Measurements from ENCODE around the gene USP36. TPM values are rescaled to one million over a fixed set of nuclear protein-coding genes. Genes with fewer than 3 reads are reported as not detected.

The USP36 gene
- total RNA-seq, 1 donor from 2014 or later: 128 TPM

DNA sequence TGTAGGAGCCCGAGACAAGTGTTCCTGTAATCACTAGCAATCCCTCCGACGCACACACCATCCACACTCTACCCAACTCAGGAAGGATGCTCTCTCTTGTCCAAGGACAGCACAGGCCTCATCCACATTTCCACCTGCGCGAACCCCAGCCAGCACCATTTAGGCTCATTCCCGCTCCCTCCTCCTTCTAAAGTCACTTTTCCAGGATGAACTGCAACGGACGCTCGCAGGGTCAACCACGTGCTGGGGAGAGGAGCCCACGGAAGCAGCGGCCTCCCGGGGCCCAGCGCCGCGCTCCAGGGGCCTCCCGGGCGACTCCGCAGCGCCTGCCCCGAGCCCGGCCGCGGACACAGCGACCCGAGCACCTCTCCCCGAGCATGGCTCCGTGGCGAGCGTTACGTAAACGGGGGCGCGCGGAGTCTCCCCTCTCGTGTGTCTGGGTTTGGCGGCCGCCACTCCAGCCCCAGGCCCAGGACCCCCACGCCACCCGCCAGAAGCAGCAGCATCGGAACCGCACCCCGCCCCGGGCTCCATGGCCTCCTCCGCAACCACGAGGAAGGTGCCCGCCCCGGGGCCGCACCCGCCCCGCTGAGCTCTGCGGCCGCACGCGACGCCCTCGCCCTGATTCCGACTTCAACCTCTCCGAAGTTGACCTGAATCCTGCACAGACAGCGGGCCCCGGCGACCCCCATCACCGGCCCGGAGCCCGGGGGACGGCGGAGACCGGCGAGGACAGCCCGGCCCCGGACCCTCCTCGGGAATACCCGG lies 668 bp downstream of the USP36 start:
- H3K4me1 Mint-ChIP-seq: peaks cover 31% of the 10 kb centered on the region
- peak overlapping the region; percentile 90 for H3K27ac Mint-ChIP-seq
- H3K27me3 Mint-ChIP-seq: no peaks in the 10 kb centered on the region
- peak; percentile 89 for DNase-seq
- peaks cover 34% of the 10 kb centered on the region for H3K36me3 Mint-ChIP-seq (ENCODE audit: low read depth)
- H3K4me3 Mint-ChIP-seq: peak overlapping the region; percentile 87
- no peaks in the 10 kb centered on the region for H3K9me3 Mint-ChIP-seq
- intact Hi-C loops (cut with micrococcal nuclease): loop anchor here (1.0 to 2.0 kb wide), 3 partner anchors 23 to 91 kb away; no protein-coding TSS in a partner anchor

DNA sequence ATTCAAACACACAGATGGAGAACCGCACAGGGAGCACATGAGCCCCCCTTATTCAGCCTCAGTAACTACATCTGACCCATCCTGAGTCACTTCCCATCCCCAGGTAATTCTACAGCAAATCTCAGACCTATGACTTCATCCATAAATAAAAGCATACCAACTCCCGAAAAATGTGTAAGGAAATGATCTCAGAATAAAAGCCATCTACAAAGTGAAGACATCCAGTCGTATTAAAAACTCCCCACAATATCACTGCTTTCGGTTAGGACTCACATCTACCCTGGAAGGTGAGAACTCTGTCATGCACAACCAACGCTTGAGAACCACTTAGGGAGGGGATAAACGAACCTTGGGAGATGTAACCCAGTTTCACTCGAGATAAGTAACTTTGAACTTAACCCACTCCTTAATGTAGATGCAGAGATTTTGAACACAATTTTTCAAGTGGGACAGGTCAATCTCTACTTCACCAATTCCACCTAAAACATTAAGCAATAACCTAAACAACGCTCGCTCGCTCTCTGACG lies 1.3 kb downstream of the USP36 start:
- H3K4me1 Mint-ChIP-seq: peaks cover 30% of the 10 kb centered on the region
- DNase-seq: peak; percentile 75

DNA sequence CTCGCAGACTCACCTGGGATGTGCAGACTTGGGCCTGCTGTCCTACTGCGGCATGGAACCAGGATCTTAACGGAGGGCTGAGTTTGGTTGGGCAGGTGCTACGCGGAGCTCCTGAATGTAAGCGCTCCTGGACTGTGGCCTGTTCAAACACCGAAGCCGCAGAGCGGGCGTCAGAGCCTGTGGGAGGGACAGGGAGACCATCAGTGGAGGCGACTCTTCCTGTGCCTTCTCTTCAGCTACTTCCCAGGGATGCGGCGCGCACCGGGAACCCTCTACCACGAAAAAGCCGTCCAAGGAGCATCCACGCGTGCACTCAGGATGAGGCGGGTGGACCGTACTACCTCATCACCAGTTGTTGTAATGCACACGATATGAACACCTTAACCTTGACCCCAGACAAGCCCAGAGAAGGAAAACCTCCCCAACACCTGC lies 2.0 kb downstream of the USP36 start:
- intact Hi-C loops (cut with micrococcal nuclease): no loop called here
- no peaks in the 10 kb centered on the region for H3K27me3 Mint-ChIP-seq
- peak overlapping the region; percentile 90 for H3K27ac Mint-ChIP-seq
- H3K36me3 Mint-ChIP-seq (ENCODE audit: low read depth): peaks cover 41% of the 10 kb centered on the region
- H3K9me3 Mint-ChIP-seq: no peaks in the 10 kb centered on the region
- H3K4me3 Mint-ChIP-seq: peak overlapping the region; percentile 87
- H3K4me1 Mint-ChIP-seq: peaks cover 26% of the 10 kb centered on the region
- DNase-seq: no peak

More for the DNA sequence above, 1.3 kb downstream of the USP36 start:
- Mint-ChIP-seq H3K4me3 (peak overlapping the region; percentile 87), H3K36me3 (ENCODE audit: low read depth) (peaks cover 38% of the 10 kb centered on the region), H3K27me3 (no peaks in the 10 kb centered on the region), H3K9me3 (no peaks in the 10 kb centered on the region), H3K27ac (peak overlapping the region; percentile 90)
- intact Hi-C loops (cut with micrococcal nuclease): no loop called here

DNA sequence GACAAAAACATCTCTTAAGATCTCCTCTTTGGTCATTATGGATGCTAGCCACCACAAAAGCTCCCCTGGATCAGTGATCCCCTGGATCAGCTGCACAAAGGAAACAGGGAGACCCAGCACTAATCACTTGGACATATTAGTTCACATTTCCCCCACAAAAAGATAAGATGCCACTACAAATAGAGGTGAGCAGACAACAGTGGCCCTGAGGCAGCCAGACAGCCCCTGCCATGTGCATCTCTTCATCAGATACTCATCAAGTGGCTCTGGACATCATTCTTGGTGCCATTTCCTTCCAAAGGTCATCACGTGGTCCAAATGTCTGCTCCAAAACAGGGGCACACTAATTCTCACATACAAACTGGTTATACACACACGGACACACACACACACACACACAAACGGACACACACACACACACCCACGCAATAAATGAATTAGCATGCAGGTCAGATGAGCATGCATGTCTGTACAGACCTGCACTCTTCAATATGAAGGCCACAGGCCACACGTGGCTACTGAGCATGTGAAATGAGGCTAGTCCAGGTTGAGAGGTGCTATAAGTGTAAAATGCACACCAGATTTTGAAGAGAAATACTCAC lies 4.1 kb downstream of the USP36 start:
- DNase-seq: no peak
- intact Hi-C loops (cut with micrococcal nuclease): no loop called here
- peaks cover 22% of the 10 kb centered on the region for H3K4me1 Mint-ChIP-seq
- H3K9me3 Mint-ChIP-seq: no peaks in the 10 kb centered on the region
- peaks cover 61% of the 10 kb centered on the region for H3K36me3 Mint-ChIP-seq (ENCODE audit: low read depth)
- no peak overlapping the region for H3K27ac Mint-ChIP-seq
- H3K4me3 Mint-ChIP-seq: no peak overlapping the region
- no peaks in the 10 kb centered on the region for H3K27me3 Mint-ChIP-seq

DNA sequence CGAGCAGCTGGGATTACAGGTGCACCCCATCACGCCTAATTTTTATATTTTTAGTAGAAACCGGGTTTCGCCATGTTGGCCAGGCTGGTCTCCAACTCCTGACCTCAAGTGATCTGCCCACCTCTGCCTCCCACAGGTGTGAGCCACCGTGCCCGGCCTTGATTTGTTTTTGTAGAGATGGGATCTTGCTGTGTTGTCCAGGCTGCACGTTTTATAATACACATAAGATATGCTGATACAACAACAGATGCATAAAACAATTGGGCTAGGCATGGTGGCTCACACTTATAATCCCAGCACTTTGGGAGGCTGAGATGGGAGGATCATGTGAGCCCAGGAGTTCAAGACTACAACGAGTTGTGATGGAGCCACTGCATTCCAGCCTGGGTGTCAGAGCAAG lies 6.0 kb downstream of the USP36 start:
- no peak overlapping the region for H3K27ac Mint-ChIP-seq
- H3K9me3 Mint-ChIP-seq: no peaks in the 10 kb centered on the region
- no peak overlapping the region for H3K4me3 Mint-ChIP-seq
- H3K27me3 Mint-ChIP-seq: no peaks in the 10 kb centered on the region
- intact Hi-C loops (cut with micrococcal nuclease): no loop called here
- peaks cover 23% of the 10 kb centered on the region for H3K4me1 Mint-ChIP-seq
- DNase-seq: no peak
- peaks cover 69% of the 10 kb centered on the region for H3K36me3 Mint-ChIP-seq (ENCODE audit: low read depth)

DNA sequence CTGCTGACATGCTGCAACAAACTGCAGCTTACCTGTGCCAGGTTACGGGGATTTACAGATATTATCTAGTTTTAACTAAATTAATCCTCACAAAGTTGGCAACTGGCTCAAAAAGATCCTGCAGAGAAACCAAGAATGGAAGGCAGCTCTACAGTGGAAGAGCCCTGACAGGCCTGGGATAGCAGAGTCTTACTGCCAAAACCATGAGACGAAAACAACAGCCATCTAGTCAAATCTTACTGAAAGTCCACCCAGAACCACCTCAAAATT lies 8.1 kb downstream of the USP36 start:
- Mint-ChIP-seq H3K27me3 (no peaks in the 10 kb centered on the region), H3K36me3 (ENCODE audit: low read depth) (peaks cover 78% of the 10 kb centered on the region), H3K27ac (no peak overlapping the region), H3K4me3 (no peak overlapping the region), H3K9me3 (no peaks in the 10 kb centered on the region), H3K4me1 (peaks cover 13% of the 10 kb centered on the region)
- DNase-seq: no peak
- intact Hi-C loops (cut with micrococcal nuclease): no loop called here

DNA sequence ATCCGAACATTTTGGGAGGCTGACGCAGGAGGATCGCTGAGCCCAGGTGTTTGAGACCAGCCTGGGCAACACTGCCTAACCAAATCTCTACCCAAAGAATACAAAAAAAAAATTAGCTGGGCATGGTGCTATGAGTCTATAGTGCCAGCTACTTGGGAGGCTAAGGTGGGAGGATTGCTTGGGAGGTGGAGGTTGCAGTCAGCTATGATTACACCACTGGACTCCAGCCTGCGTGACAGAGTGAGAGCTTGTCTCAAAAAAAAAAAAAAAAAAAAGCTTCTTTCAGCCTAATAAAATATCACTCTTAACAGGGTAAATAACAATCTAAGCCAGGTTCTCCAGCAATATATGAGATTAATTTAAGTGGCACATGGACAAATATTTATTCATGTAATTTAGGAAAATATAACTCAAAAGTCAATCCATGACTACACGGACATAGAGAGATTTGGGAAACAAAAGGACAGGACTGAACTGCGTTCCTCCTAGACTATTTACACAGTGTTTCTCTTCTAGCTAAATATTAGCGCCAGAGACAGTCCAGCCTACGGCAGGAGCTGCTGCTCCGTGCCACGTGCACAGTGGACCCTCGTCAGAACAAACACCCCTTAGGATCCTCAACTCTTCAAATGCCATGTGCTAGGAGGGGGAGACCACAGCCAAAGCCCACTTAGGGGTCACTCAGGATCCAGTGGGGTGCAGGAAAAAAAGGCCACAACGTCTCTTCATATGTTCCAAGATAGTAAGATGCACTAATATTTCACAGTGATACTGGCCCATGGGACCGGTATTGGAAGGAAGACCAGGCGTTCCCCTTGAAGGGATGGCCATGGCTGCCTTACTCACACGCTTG lies 8.7 kb downstream of the USP36 start:
- Mint-ChIP-seq H3K36me3 (ENCODE audit: low read depth) (peaks cover 77% of the 10 kb centered on the region), H3K4me1 (peaks cover 10% of the 10 kb centered on the region), H3K9me3 (no peaks in the 10 kb centered on the region), H3K4me3 (no peak overlapping the region), H3K27ac (no peak overlapping the region), H3K27me3 (no peaks in the 10 kb centered on the region)
- DNase-seq: no peak
- intact Hi-C loops (cut with micrococcal nuclease): no loop called here

DNA sequence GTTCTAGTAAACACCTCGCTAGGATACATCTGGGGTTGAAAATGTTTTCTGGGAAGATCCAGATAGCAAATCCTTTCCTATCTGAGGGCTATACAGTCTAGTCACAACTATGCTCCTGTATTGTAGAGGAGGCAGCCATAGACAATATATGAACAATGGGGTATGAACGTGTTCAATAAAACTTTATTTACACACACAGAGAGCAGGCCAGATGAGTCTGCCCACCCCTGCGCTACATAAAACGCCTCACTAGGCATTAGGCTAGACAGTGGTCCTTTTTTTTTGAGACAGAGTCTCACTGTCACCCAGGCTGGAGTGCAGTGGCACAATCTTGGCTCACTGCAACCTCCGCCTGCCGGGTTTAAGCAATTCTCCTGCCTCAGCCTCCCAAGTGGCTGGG lies 11.1 kb downstream of the USP36 start:
- intact Hi-C loops (cut with micrococcal nuclease): no loop called here
- Mint-ChIP-seq H3K4me3 (no peak overlapping the region), H3K27me3 (no peaks in the 10 kb centered on the region), H3K36me3 (ENCODE audit: low read depth) (peaks cover 78% of the 10 kb centered on the region), H3K9me3 (no peaks in the 10 kb centered on the region), H3K27ac (no peak overlapping the region), H3K4me1 (peaks cover 20% of the 10 kb centered on the region)
- DNase-seq: no peak

DNA sequence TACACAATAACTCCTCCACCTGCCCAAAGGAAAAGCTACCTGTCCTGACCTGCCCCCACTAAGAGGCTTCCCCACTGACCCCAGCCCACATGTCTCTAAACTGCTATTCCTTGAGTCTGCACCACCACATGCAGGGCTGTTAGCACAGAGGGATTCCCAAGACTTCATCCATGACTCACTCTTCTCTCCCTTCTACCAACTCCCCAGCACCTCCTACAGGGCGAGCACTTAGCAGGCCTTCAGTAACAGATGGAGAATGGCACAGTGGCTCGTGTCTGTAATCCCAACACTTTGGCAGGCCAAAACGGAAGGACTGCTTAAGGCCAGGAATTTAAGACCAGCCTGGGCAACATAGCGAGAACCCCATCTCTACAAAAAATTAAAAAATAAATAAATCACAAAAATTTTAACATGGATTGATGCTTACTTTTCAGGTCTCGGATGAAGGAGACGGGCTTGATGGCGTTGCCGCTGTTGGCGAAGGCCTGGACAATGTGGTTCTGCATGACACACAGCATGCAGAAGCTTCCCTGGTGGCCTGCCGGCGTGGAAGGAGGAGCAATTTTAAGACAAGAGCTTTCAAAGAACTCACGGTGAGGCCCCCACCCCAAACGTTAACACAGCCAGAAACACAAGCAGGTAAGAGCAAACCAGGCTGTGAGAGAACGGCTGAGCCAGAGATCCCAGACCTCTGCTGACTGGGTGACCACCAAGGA lies 12.0 kb downstream of the USP36 start:
- H3K36me3 Mint-ChIP-seq (ENCODE audit: low read depth): peaks cover 82% of the 10 kb centered on the region
- H3K4me3 Mint-ChIP-seq: no peak overlapping the region
- H3K9me3 Mint-ChIP-seq: no peaks in the 10 kb centered on the region
- no peaks in the 10 kb centered on the region for H3K27me3 Mint-ChIP-seq
- no peak for DNase-seq
- H3K4me1 Mint-ChIP-seq: peaks cover 23% of the 10 kb centered on the region
- no peak overlapping the region for H3K27ac Mint-ChIP-seq
- intact Hi-C loops (cut with micrococcal nuclease): no loop called here

DNA sequence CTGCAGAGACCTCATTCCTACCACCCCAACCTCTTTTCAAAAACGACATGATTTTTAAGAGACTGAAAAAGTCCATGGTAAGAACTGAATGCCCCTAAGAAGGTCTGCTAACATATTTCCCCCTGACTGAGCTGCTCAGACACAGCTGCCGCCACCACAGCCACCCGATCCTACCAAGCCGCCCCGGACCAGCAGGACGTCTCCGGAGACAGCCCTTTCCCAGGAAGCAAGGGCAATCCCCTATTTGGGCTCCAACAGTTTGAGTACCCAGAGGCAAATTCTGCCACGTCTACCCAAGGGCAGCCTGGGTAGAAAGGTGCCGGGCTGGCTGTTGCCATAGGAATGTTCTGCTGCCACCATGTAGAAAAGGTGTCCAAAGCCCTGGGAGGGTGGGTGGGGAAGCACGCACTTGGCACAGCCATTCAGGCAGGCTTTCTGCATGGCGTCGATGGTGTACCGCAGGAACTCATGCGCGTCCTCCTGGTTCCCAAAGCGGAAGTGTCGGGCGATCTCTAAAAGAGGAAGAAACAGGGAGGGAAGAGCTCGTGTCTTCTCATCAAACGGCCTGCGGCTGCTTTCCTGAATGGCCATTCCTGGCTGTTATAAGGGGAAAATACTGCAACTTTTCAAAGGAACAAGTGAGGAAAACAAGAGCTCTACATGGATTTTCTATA lies 13.6 kb downstream of the USP36 start:
- no peak for DNase-seq
- no peak overlapping the region for H3K4me3 Mint-ChIP-seq
- no peak overlapping the region for H3K27ac Mint-ChIP-seq
- no peaks in the 10 kb centered on the region for H3K27me3 Mint-ChIP-seq
- intact Hi-C loops (cut with micrococcal nuclease): no loop called here
- H3K9me3 Mint-ChIP-seq: no peaks in the 10 kb centered on the region
- peaks cover 82% of the 10 kb centered on the region for H3K36me3 Mint-ChIP-seq (ENCODE audit: low read depth)
- peaks cover 28% of the 10 kb centered on the region for H3K4me1 Mint-ChIP-seq

DNA sequence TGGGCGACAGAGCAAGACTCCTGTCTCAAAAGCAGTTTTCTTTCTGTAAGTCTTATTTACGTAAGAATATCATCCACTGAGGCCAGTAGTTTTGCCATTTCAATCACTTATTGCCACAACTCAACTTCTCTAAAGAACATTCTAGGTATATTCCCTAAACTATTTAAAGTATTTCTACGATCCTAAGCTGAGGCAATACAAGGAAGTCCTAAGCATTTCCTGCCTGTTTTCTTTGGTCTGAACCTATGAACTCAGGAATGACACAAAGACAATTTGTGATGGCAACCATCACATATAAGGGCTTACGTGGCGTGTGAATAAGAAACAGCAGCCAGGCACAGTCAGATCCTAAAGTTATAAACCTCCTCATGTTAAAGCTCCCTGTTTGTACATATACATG lies 14.2 kb downstream of the USP36 start:
- Mint-ChIP-seq H3K27me3 (no peaks in the 10 kb centered on the region), H3K27ac (no peak overlapping the region), H3K9me3 (no peaks in the 10 kb centered on the region), H3K36me3 (ENCODE audit: low read depth) (peaks cover 81% of the 10 kb centered on the region), H3K4me3 (no peak overlapping the region), H3K4me1 (peaks cover 34% of the 10 kb centered on the region)
- no peak for DNase-seq
- intact Hi-C loops (cut with micrococcal nuclease): no loop called here

DNA sequence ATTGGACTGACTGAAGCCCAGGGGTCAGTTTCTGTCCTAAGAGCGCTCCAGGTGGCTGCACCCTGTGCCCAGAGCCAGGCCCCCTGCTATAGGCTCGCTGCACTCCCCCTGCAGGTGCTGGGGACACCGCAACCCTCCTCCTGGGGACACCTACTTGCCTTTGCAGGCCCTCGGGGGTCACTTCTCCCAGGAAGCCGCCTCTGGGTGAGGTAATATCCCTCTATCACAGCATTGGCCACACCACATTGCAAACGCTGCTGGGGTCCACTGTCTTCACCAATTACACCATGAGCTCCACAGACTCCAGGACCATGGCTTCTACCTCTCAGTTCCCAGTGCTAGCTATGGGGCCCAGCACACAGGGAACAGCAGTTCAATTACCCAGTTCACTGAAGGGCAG lies 14.9 kb downstream of the USP36 start:
- peaks cover 38% of the 10 kb centered on the region for H3K4me1 Mint-ChIP-seq
- peaks cover 85% of the 10 kb centered on the region for H3K36me3 Mint-ChIP-seq (ENCODE audit: low read depth)
- intact Hi-C loops (cut with micrococcal nuclease): no loop called here
- H3K27ac Mint-ChIP-seq: no peak overlapping the region
- no peaks in the 10 kb centered on the region for H3K9me3 Mint-ChIP-seq
- H3K27me3 Mint-ChIP-seq: no peaks in the 10 kb centered on the region
- no peak overlapping the region for H3K4me3 Mint-ChIP-seq
- no peak for DNase-seq

DNA sequence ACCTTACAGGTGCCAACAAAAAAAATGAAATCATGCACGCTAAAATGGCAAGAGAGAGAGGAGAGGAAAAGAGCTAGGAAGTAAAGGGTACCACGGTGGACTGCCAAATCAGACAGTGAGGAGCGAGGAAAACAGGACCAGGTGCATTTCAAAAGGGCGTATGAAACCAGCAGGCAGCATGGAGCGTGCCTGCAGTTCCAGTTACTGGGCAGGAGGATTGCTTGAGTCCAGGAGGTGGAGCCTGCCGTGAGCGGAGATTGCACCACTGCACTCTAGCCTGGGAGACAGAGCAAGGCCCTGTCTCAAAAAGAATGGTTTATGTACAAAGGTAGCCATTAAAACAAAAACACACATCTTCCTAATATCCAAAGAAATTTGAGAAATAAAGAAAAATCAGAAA lies 16.4 kb downstream of the USP36 start:
- H3K9me3 Mint-ChIP-seq: no peaks in the 10 kb centered on the region
- H3K27ac Mint-ChIP-seq: peak overlapping the region; percentile 4
- DNase-seq: no peak
- H3K4me3 Mint-ChIP-seq: no peak overlapping the region
- intact Hi-C loops (cut with micrococcal nuclease): no loop called here
- peaks cover 49% of the 10 kb centered on the region for H3K4me1 Mint-ChIP-seq
- H3K27me3 Mint-ChIP-seq: no peaks in the 10 kb centered on the region
- H3K36me3 Mint-ChIP-seq (ENCODE audit: low read depth): peaks cover 88% of the 10 kb centered on the region
